K562 (cell line): ENCODE measurements around the gene MFSD11. TPM values are rescaled to one million over a fixed set of nuclear protein-coding genes. Genes with fewer than 3 reads are reported as not detected.

Source experiments
- CBFA2T2 ChIP-seq: fragments of 450-650 bp; conservative IDR thresholded peaks from 2 replicates; pipeline ENCODE4 v1.6.1; 2017; ENCODE audit warnings: mild to moderate bottlenecking
- CBFA2T3 ChIP-seq: fragments of 450-650 bp; IDR thresholded peaks from 2 replicates; pipeline ENCODE4 v1.6.1; 2017
- CBX5 ChIP-seq: IDR thresholded peaks from 2 replicates; pipeline ENCODE4 v1.6.1; 2014; ENCODE audit warnings: low read depth, borderline replicate concordance
- DIDO1 ChIP-seq: fragments of 450-650 bp; IDR thresholded peaks from 2 replicates; pipeline ENCODE4 v1.6.1; 2016; ENCODE audit warnings: low read depth, missing biosample characterization, missing genetic modification characterization
- JUND ChIP-seq, 2 experiments: IDR thresholded peaks; 2 replicates in 1 of 2; 3 replicates in 1 of 2; pipeline ENCODE4 v1.6.1; 2011; ENCODE audit warnings: borderline replicate concordance in 2 of 2, low read depth in 2 of 2, low read length in 2 of 2, improper control_type of control experiment in 1 of 2, missing biosample characterization in 1 of 2, missing genetic modification characterization in 1 of 2, missing genetic modification reagents in 1 of 2
- MAFF ChIP-seq: IDR thresholded peaks from 2 replicates; pipeline ENCODE4 v1.6.1; 2012; ENCODE audit warnings: low read length, improper control_type of control experiment
- MLLT1 ChIP-seq, 2 experiments: fragments of 450-650 bp; IDR thresholded peaks; 2 replicates each; pipeline ENCODE4 v1.6.1; 2016
- PHTF2 ChIP-seq: fragments of 250-450 bp; sonication (Bioruptor Pico); IDR thresholded peaks from 2 replicates; pipeline ENCODE4 v1.5.0; 2021; ENCODE audit warnings: mild to moderate bottlenecking
- RBM22 ChIP-seq: fragments of 200-400 bp; formaldehyde crosslinking; IDR thresholded peaks from 2 replicates; pipeline ENCODE4 v1.6.1; 2018; ENCODE audit warnings: low read length, low read depth; ENCODE audit not compliant: poor library complexity, severe bottlenecking
- TARDBP ChIP-seq: fragments of 450-650 bp; IDR thresholded peaks from 2 replicates; pipeline ENCODE4 v1.6.1; 2016
- ZNF408 ChIP-seq: fragments of 250-450 bp; sonication (Bioruptor Pico); IDR thresholded peaks from 2 replicates; pipeline ENCODE4 v1.4.0; 2020; ENCODE audit warnings: low read depth, mild to moderate bottlenecking, moderate library complexity
- ZNF436 ChIP-seq: fragments of 250-450, 450-650 bp; sonication (Bioruptor Pico); formaldehyde crosslinking; IDR thresholded peaks from 2 replicates; pipeline ENCODE4 v1.7.0; 2020; ENCODE audit warnings: mild to moderate bottlenecking
- polyA plus RNA-seq, 8 experiments: library from polyadenylated mRNA; depleted of rRNA in 4 of 8; stranded (reverse) in 5 of 8; unstranded in 3 of 8; fragments of >200 nt; fragmentation: Nextera tagmentation in 2 of 8; fragmentation: Illumina TruSeq in 1 of 8; extraction: Ambion mirVana in 2 of 8; extraction: Trizol in 1 of 8; gene quantifications; 2 replicates each; pipeline versions ENCODE4 v1.2.1 to v1.2.3, GENCODE V29; 2011 to 2014; ENCODE audit warnings: inconsistent platforms in 1 of 8, missing spikeins in 1 of 8
- total RNA-seq, 7 experiments: library from RNA; depleted of rRNA in 6 of 7; stranded (reverse); fragments of >200 nt in 6 of 7; fragmentation: Illumina TruSeq in 2 of 7; extraction: Trizol in 2 of 7; gene quantifications; 2 replicates each; pipeline versions ENCODE4 v1.2.1 to v1.2.3, GENCODE V29; 2011 to 2021; ENCODE audit warnings: low replicate concordance in 1 of 7
- TF ChIP-seq, protein P1 (sequence below), 2 experiments: fragments of 450-650 bp in 1 of 2; sonication (generic) in 1 of 2; formaldehyde crosslinking in 1 of 2; IDR thresholded peaks; 2 replicates each; pipeline versions ENCODE4 v1.7.1 to v1.9.0; 2016 to 2022; ENCODE audit warnings: inconsistent platforms in 1 of 2, mild to moderate bottlenecking in 1 of 2, missing genetic modification reagents in 1 of 2
- TF ChIP-seq, protein P2 (sequence below): sonication (generic); formaldehyde crosslinking; IDR thresholded peaks from 2 replicates; pipeline ENCODE4 v1.8.0; 2022; ENCODE audit warnings: mild to moderate bottlenecking, missing genetic modification reagents

MFSD11 gene
- total and polyA plus RNA-seq, 9 of the 15 experiments (the other 6 are each of a cell fraction or from before 2014, with no cell fraction given): 14.4 to 24.5 (median 19.9) TPM

DNA sequence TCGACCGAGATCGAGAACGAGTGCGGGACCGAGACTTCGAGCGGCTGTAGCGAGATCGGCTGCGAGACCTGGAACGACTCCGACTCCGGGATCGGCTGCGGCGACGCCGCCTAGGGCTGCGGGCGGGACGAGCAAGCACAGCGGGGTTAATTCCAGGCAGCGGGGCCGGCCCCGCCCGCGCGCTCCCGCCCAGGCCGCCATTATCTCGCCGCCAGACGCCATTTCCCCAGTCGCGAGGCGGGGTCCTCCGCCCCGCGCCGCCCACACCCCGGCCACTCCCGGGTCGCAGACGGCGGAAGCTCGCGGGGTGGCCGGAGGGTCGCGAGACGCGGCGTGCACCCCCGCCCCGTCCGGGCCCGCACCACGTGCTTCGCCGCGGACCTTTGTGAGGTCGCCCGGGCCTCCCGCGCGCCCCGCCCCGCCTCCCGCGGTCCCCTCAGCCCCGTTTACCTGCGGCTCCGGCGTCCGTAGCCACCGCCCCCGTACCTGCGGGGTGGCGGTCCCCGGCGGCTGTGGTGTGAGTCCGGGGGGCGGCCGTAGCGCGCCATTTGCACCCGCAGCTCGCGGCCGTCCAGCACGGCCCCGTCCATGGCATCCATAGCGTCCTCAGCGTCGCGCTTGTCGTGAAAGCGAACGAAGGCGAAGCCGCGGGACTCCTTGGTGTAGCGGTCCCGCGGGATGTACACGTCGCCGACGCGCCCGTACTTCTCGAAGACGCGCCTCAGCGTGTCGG, 1.4 kb upstream of the MFSD11 start (continued):
- TF ChIP-seq, protein P1, sequence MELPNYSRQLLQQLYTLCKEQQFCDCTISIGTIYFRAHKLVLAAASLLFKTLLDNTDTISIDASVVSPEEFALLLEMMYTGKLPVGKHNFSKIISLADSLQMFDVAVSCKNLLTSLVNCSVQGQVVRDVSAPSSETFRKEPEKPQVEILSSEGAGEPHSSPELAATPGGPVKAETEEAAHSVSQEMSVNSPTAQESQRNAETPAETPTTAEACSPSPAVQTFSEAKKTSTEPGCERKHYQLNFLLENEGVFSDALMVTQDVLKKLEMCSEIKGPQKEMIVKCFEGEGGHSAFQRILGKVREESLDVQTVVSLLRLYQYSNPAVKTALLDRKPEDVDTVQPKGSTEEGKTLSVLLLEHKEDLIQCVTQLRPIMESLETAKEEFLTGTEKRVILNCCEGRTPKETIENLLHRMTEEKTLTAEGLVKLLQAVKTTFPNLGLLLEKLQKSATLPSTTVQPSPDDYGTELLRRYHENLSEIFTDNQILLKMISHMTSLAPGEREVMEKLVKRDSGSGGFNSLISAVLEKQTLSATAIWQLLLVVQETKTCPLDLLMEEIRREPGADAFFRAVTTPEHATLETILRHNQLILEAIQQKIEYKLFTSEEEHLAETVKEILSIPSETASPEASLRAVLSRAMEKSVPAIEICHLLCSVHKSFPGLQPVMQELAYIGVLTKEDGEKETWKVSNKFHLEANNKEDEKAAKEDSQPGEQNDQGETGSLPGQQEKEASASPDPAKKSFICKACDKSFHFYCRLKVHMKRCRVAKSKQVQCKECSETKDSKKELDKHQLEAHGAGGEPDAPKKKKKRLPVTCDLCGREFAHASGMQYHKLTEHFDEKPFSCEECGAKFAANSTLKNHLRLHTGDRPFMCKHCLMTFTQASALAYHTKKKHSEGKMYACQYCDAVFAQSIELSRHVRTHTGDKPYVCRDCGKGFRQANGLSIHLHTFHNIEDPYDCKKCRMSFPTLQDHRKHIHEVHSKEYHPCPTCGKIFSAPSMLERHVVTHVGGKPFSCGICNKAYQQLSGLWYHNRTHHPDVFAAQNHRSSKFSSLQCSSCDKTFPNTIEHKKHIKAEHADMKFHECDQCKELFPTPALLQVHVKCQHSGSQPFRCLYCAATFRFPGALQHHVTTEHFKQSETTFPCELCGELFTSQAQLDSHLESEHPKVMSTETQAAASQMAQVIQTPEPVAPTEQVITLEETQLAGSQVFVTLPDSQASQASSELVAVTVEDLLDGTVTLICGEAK (IDR thresholded peaks at IDR 0.05): no peak
- TF ChIP-seq, protein P1 (CRISPR knock-in tag; IDR thresholded peaks at IDR 0.05): peak; percentile 64; the same call in 1 of the 2 replicates
- no peak; the same call in 1 of the 2 replicates for TF ChIP-seq MAFF
- TF ChIP-seq CBX5: no peak
- TF ChIP-seq CBFA2T3: 0 out of 2 replicates have a peak, but pooled peaks have one; percentile 5
- peak; percentile 99 for TF ChIP-seq RBM22
- no peak for TF ChIP-seq CBFA2T2
- no peak for TF ChIP-seq DIDO1
- no peak for TF ChIP-seq PHTF2
- TF ChIP-seq JUND (IDR thresholded peaks at IDR 0.05; ENCODE audit: borderline replicate concordance, low read depth, low read length): peak; percentile 35; the same call in 1 of the 2 replicates
- no peak; the same call in 2 of the 3 replicates for TF ChIP-seq JUND (tag; IDR thresholded peaks at IDR 0.05; ENCODE audit: borderline replicate concordance, low read depth, low read length)
- no peak for TF ChIP-seq ZNF436
- TF ChIP-seq ZNF408: no peak
- TF ChIP-seq, protein P2, sequence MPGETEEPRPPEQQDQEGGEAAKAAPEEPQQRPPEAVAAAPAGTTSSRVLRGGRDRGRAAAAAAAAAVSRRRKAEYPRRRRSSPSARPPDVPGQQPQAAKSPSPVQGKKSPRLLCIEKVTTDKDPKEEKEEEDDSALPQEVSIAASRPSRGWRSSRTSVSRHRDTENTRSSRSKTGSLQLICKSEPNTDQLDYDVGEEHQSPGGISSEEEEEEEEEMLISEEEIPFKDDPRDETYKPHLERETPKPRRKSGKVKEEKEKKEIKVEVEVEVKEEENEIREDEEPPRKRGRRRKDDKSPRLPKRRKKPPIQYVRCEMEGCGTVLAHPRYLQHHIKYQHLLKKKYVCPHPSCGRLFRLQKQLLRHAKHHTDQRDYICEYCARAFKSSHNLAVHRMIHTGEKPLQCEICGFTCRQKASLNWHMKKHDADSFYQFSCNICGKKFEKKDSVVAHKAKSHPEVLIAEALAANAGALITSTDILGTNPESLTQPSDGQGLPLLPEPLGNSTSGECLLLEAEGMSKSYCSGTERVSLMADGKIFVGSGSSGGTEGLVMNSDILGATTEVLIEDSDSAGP (CRISPR knock-in tag): no peak
- peak; percentile 92 to 93; a peak in 3 of 4 replicates for TF ChIP-seq MLLT1 (IDR thresholded peaks at IDR 0.05)
- TF ChIP-seq TARDBP: no peak
